ENCODE results near the gene PICK1. TPM values are rescaled to one million over a fixed set of nuclear protein-coding genes. Genes with fewer than 3 reads are reported as not detected.

The PICK1 gene
- total RNA-seq, 1 donor from 2014 or later = 22.9 TPM

- Histone ChIP-seq H3K4me2 (ENCODE audit: low read length) (no peak overlapping the region), H3K9ac (ENCODE audit: low read length) (no peak overlapping the region), H3K27me3 (ENCODE audit: insufficient read depth, low read length) (no peaks in the 10 kb centered on the region), H3K9me3 (ENCODE audit: insufficient read depth, low read depth, low read length) (no peaks in the 10 kb centered on the region), H4K20me1 (ENCODE audit: insufficient read depth, low read length) (no peaks in the 10 kb centered on the region), H3K36me3 (ENCODE audit: insufficient read depth, low read length) (no peaks in the 10 kb centered on the region), H3K27ac (ENCODE audit: low read depth, low read length) (peak overlapping the region; percentile 7), H3K4me3 (ENCODE audit: insufficient read depth, low read depth, low read length) (no peak overlapping the region), H3K4me1 (ENCODE audit: insufficient read depth, low read length) (peaks cover 42% of the 10 kb centered on the region), H2AFZ (ENCODE audit: low read depth, low read length) (no peak overlapping the region), H3K79me2 (ENCODE audit: insufficient read depth, low read length) (no peaks in the 10 kb centered on the region)
- no peak overlapping the region for H3K27ac Mint-ChIP-seq (ENCODE audit: unreplicated experiment)
- DNase-seq (ENCODE audit: low read depth) (no peak), FAIRE-seq (no peak)
- H3K4me3 Mint-ChIP-seq (ENCODE audit: unreplicated experiment) = no peak overlapping the region
- H3K27me3 Mint-ChIP-seq (ENCODE audit: low read depth, unreplicated experiment) = peaks cover 15% of the 10 kb centered on the region
- H3K4me1 Mint-ChIP-seq (ENCODE audit: low read depth, unreplicated experiment) = peaks cover 31% of the 10 kb centered on the region
- peaks cover 2% of the 10 kb centered on the region for H3K9me3 Mint-ChIP-seq (ENCODE audit: unreplicated experiment)
- no peak for TF ChIP-seq EZH2 (IDR thresholded peaks at IDR 0.05; ENCODE audit: insufficient read depth, low read length)
- no peak for TF ChIP-seq CTCF (IDR thresholded peaks at IDR 0.05; ENCODE audit: insufficient read depth, low read depth, low read length)
- H3K36me3 Mint-ChIP-seq (ENCODE audit: low read depth, unreplicated experiment) = no peaks in the 10 kb centered on the region
Observed at GRCh38 chr22:38030311-38031133, 26.7 kb upstream of the PICK1 start.

GRCh38 chr22:38031491-38031890 is 25.7 kb upstream of the PICK1 start:
- Mint-ChIP-seq H3K36me3 (ENCODE audit: low read depth, unreplicated experiment) (no peaks in the 10 kb centered on the region), H3K4me1 (ENCODE audit: low read depth, unreplicated experiment) (peaks cover 31% of the 10 kb centered on the region), H3K9me3 (ENCODE audit: unreplicated experiment) (no peaks in the 10 kb centered on the region), H3K27ac (ENCODE audit: unreplicated experiment) (peak overlapping the region; percentile 62), H3K4me3 (ENCODE audit: unreplicated experiment) (peak overlapping the region; percentile 35), H3K27me3 (ENCODE audit: low read depth, unreplicated experiment) (peaks cover 12% of the 10 kb centered on the region)
- H3K79me2 ChIP-seq (ENCODE audit: insufficient read depth, low read length) = no peaks in the 10 kb centered on the region
- no peak overlapping the region for H3K4me3 ChIP-seq (ENCODE audit: insufficient read depth, low read depth, low read length)
- TF ChIP-seq CTCF (IDR thresholded peaks at IDR 0.05; ENCODE audit: insufficient read depth, low read depth, low read length) (no peak), EZH2 (IDR thresholded peaks at IDR 0.05; ENCODE audit: insufficient read depth, low read length) (no peak)
- DNase-seq (ENCODE audit: low read depth) (no peak), FAIRE-seq (no peak)
- no peaks in the 10 kb centered on the region for H4K20me1 ChIP-seq (ENCODE audit: insufficient read depth, low read length)
- no peaks in the 10 kb centered on the region for H3K36me3 ChIP-seq (ENCODE audit: insufficient read depth, low read length)
- H2AFZ ChIP-seq (ENCODE audit: low read depth, low read length) = no peak overlapping the region
- no peak overlapping the region for H3K9ac ChIP-seq (ENCODE audit: low read length)
- H3K4me1 ChIP-seq (ENCODE audit: insufficient read depth, low read length) = peaks cover 42% of the 10 kb centered on the region
- no peak overlapping the region for H3K27ac ChIP-seq (ENCODE audit: low read depth, low read length)
- H3K9me3 ChIP-seq (ENCODE audit: insufficient read depth, low read depth, low read length) = no peaks in the 10 kb centered on the region
- H3K4me2 ChIP-seq (ENCODE audit: low read length) = no peak overlapping the region
- H3K27me3 ChIP-seq (ENCODE audit: insufficient read depth, low read length) = no peaks in the 10 kb centered on the region

All from astrocyte (in vitro differentiated cells and primary cell).